ENCODE results near the gene PCCA.

The PCCA gene, protein sequence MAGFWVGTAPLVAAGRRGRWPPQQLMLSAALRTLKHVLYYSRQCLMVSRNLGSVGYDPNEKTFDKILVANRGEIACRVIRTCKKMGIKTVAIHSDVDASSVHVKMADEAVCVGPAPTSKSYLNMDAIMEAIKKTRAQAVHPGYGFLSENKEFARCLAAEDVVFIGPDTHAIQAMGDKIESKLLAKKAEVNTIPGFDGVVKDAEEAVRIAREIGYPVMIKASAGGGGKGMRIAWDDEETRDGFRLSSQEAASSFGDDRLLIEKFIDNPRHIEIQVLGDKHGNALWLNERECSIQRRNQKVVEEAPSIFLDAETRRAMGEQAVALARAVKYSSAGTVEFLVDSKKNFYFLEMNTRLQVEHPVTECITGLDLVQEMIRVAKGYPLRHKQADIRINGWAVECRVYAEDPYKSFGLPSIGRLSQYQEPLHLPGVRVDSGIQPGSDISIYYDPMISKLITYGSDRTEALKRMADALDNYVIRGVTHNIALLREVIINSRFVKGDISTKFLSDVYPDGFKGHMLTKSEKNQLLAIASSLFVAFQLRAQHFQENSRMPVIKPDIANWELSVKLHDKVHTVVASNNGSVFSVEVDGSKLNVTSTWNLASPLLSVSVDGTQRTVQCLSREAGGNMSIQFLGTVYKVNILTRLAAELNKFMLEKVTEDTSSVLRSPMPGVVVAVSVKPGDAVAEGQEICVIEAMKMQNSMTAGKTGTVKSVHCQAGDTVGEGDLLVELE

DNA sequence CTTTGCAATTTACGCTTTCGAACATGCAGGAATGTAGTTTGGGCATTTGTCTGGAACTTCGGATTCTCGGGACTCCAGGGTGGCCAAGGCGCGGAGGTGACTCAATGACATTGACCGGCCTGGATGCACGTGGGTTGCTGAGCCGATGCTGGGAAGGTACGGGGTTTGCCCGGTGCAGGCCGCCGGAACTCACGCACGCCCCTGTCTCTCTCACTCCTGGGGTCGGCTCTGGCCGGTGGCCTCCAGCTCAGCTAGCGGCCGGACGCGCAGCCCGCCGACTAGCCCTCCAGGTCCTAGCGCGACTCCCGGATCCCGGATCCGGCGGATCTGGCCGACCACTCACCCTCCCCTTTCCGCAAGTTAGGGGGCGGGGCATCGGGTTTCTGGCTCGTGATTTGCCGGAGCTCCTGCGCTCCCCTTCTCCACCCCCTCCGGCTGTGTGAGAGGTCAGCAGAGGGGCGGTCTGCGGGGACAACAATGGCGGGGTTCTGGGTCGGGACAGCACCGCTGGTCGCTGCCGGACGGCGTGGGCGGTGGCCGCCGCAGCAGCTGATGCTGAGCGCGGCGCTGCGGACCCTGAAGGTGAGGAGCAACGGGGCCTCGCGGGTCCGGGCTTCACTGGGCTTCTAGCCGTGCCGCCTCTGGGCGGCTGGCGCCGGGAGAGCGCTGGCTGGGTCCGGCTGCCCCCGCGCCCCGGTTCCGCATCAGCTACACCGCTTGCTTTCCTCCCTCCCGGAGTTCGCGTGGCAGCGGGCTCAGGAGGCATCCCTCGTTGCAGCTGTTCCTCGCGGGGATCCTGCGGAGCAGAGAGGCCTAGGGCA lies at the start of gene PCCA:
TSS of gene PCCA (plus strand) at position 450 of the 821 bp plus-strand sequence. CDS start at position 478, 28 bp downstream.
- TF ChIP-seq, protein P1, sequence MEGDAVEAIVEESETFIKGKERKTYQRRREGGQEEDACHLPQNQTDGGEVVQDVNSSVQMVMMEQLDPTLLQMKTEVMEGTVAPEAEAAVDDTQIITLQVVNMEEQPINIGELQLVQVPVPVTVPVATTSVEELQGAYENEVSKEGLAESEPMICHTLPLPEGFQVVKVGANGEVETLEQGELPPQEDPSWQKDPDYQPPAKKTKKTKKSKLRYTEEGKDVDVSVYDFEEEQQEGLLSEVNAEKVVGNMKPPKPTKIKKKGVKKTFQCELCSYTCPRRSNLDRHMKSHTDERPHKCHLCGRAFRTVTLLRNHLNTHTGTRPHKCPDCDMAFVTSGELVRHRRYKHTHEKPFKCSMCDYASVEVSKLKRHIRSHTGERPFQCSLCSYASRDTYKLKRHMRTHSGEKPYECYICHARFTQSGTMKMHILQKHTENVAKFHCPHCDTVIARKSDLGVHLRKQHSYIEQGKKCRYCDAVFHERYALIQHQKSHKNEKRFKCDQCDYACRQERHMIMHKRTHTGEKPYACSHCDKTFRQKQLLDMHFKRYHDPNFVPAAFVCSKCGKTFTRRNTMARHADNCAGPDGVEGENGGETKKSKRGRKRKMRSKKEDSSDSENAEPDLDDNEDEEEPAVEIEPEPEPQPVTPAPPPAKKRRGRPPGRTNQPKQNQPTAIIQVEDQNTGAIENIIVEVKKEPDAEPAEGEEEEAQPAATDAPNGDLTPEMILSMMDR (conservative IDR thresholded peaks at IDR 0.05; ENCODE audit: low read depth, low read length), result no peak
- DNase-seq (ENCODE audit: low read depth), result peak; percentile 95
- peak within 1 kb of the TSS; percentile 76 for H3K4me3 ChIP-seq (ENCODE audit: low read depth, low read length)

DNA sequence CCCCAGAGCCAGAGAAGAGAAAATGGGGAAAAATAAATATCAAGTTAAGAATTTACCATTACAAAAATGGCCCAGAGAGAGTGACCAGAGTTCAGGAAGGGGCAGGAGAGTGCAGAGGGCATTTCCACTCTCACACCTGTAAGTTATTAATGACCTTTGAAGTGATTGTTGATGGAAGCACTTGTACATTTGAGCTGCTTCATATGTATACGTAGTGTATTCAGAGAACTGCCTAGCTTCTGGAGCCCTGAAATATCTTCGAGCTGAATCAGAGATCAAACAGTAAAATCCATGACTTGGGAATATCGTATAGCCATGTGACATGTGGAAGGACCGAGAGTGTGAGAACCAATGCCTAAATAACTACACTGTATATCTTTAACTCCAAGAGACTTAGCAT lies 49.2 kb upstream of the PCCA start:
- DNase-seq (ENCODE audit: low read depth), result peak; percentile 34
- TF ChIP-seq, protein P1 (conservative IDR thresholded peaks at IDR 0.05; ENCODE audit: low read depth, low read length), result no peak

DNA sequence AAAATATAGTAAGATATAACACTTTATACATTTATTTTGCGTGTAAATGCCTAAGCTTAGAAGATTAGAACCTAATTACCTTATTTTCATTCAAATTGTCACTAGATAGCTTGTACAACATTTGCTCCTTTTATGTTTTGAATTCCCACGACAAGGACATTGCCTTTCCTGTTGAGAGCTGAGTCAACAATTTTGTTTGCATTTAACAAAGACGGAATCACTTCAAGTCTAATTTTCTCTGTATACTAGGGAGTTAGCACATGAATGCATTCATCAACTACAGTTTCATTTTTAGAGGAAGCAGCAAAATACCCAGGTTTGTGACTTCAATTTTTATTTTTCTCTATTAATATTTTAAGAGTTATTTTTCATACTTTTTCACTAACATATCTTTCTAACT lies 48.7 kb upstream of the PCCA start:
- no peak overlapping the region for H3K4me3 ChIP-seq (ENCODE audit: low read depth, low read length)
- TF ChIP-seq, protein P1 (conservative IDR thresholded peaks at IDR 0.05; ENCODE audit: low read depth, low read length), result no peak
- peak; percentile 17 for DNase-seq (ENCODE audit: low read depth)

More for the DNA sequence above, 49.2 kb upstream of the PCCA start:
- H3K4me3 ChIP-seq (ENCODE audit: low read depth, low read length), result no peak overlapping the region

DNA sequence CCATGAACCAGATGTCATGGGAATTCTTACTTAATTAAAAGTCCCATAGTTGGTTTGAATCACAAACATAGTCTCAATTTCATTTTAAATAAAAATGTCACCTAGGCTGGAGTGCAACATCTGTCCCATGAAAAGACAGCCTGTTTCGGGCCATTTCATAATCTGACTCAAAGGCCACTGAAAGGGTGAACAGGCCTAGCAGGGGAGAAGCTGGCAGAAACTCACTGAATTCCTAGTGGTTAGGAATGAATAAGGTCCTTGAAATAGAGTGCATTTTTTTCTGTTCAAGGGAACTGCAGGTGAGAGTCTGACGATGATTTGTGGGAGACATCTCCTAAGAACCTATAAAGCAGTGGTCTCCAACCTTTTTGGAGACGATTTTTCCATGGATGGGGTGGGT lies 44.0 kb upstream of the PCCA start:
- peak; percentile 28 for DNase-seq (ENCODE audit: low read depth)
- no peak overlapping the region for H3K4me3 ChIP-seq (ENCODE audit: low read depth, low read length)
- TF ChIP-seq, protein P1 (conservative IDR thresholded peaks at IDR 0.05; ENCODE audit: low read depth, low read length), result no peak

DNA sequence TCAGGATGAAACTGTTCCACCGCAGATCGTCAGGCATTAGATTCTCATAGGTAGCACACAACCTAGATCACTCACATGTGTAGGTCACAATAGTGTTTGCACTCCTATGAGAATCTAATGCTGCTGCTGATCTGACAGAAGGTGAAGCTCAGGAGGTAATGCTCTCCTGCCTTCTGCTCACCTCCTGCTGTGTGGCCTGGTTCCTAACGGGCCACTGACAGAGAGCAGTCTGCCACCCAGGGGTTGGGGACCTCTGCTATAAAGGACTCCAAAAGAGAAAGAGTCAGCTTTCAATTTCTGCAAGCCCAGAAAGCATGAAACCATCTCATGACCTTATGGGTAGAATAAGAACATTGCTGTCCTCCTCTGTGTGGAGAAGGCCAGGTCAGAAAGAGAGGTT lies 43.5 kb upstream of the PCCA start:
- TF ChIP-seq, protein P1 (conservative IDR thresholded peaks at IDR 0.05; ENCODE audit: low read depth, low read length), result no peak
- no peak for DNase-seq (ENCODE audit: low read depth)
- H3K4me3 ChIP-seq (ENCODE audit: low read depth, low read length), result no peak overlapping the region

DNA sequence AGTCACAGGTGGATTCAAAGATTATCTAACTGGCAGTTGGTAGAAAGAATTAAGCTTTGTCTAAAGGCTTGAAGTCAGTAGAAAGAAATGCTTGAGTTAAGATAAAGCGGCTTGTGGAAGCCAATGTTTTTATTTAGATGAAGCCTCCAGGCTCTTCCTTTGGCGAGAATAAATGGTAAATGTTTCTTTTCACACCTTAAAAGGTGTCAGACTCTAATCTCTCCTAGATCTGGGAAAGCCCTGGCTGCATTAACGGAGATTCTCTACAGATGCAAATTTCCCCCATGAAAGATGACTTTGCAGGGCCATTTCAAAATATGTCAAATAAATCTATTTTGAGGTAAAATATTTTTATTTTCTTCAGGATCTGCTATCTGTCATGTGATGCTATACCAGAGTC lies 37.8 kb upstream of the PCCA start:
- TF ChIP-seq, protein P1 (conservative IDR thresholded peaks at IDR 0.05; ENCODE audit: low read depth, low read length), result no peak
- no peak overlapping the region for H3K4me3 ChIP-seq (ENCODE audit: low read depth, low read length)
- no peak for DNase-seq (ENCODE audit: low read depth)
